ENCODE results near the gene FCN2. TPM values are rescaled to one million over a fixed set of nuclear protein-coding genes. Genes with fewer than 3 reads are reported as not detected.
"Not testable (repeated sequence)": the region's sequence is repeated elsewhere in the genome, so short reads cannot be mapped to it uniquely, and the experiment has no call there.

FCN2 gene
- total RNA-seq, 1 experiment from 2014 or later = not detected

DNA sequence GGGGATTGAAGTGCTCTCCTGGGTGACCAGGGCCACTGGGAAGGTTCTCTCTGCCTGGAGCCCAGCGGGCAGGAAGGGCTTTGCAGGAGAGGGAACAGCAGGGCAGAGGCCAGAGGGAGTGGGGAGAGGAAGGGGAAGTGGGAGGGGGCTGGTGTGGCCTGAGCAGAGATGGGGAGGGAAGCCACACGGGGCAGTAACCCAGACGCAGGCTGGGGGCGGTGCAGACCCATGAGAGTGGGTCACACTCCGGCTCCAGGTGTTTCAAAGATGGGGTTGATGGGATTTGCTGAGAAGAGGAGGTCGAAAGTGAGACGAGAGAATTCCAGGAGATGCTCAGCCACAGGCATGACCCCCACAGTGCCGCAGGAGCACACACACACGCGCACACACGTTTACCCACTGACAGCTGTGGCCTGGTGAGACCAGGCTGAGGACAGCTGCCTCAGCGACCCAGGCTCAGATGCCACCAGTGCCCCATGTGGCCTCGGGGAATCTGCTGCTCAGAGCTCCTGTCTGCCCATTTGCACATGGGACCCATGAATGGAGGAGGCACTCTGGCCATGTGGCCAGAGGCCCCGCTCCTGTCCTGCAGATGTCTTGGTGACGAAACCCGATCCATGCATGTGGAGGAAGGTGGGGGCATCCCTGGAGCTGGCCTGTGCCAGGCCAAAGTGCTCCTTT lies 32.7 kb upstream of the FCN2 start:
- DNase-seq (ENCODE audit: low read depth) = no peak

DNA sequence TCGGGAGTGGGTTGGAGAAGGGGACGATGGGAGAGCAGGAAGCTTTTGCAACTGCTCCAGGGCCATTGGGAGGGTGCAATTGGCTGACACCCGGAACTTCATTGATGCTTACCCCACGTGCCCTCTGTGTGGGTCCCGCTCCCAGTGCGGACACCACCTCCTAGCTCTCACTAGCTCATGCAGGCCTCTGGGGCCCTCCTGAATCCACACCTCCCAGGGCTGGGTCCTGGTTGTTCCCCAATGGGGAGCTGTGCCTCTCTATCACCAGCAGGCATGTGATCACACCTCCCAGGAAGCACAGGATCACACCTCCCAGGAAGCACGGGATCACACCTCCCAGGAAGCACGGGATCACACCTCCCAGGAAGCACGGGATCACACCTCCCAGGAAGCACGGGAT lies 32.1 kb upstream of the FCN2 start:
- DNase-seq (ENCODE audit: low read depth) = no peak

DNA sequence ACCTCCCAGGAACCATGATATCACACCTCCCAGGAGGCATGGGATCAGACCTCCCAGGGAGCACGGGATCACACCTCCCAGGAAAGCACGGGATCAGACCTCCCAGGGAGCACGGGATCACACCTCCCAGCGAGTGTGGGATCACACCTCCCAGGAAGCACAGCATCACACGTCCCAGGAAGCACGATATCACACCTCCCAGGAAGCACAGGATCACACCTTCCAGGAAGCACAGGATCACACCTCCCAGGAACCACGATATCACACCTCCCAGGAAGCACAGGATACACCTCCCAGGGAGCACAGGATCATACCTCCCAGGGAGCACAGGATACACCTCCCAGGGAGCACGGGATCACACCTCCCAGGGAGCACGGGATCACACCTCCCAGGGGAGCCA lies 30.0 kb upstream of the FCN2 start:
- DNase-seq (ENCODE audit: low read depth) = no peak

DNA sequence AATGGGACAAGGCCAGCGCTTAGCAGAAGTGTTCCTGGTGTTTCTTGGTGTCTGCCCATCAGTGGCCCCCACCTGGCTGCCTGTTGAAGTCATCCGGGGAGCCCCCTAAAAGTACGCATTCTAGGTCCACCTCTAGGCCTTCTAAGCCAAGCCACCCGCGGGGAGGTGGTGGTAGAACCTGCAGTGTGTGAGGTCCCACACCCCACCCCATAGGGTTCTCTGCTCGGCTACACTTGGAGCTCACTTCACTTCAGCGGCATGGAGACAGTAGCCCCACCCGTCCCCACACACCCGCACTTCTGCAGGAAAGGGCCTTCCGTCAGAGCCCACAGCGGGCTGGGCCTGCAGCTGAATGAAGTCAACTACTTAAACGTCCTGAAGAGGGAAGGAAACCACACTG lies 29.6 kb upstream of the FCN2 start:
- DNase-seq (ENCODE audit: low read depth) = no peak

DNA sequence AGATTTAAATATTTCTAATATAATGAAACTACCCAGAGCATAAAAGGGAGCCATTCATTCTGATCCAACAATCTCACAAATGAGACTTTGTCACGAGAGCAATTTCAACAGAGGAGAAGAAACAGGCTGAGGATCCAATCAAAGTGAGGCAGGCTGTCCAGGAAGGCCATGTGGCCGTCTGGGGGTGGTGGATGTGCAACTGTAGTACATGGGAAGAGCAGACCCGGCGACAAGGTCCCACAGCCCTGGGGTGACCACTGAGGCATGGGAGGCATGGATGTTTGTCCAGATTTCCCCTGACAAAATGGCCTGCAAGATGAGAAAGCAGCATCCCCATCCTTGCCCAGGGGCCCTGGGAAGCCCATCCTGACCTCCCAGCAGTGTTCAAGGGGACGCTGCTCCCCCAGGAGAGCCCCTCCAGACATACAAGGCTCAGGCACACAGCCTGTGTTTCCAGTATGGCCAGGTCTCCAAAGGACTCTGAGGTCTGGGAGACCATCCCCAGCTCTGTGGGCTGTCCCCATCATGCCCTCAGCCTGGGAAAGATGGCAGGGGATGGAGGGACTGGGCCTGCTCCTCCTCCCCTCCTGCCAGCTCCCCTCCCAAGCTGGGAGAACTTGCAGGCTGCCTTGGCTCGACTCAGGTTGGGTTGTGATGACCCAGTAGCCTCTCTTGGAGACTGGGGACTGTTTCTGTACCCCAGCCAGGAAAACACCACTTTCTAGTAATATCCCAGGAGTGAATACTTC lies 27.5 kb upstream of the FCN2 start:
- DNase-seq (ENCODE audit: low read depth) = no peak

DNA sequence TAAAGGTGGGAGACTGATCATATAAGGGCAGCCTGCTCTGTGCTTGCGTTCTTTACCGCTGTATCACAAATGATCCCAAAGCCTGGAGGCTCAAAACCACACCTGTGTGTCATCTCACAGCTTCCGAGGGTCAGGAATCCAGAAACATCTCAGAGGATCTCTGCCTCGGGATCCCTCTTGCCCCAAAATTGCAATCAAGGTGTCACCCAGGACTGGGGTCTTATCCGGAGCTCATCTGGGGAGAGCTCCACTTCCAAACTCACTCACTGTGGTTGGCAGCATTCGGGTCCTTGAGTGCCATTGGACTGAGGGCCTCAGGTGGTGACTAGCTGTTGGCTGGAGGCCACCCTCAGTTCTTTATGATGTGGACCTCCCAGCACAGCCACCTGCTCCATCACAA lies 26.7 kb upstream of the FCN2 start:
- no peak for DNase-seq (ENCODE audit: low read depth)

DNA sequence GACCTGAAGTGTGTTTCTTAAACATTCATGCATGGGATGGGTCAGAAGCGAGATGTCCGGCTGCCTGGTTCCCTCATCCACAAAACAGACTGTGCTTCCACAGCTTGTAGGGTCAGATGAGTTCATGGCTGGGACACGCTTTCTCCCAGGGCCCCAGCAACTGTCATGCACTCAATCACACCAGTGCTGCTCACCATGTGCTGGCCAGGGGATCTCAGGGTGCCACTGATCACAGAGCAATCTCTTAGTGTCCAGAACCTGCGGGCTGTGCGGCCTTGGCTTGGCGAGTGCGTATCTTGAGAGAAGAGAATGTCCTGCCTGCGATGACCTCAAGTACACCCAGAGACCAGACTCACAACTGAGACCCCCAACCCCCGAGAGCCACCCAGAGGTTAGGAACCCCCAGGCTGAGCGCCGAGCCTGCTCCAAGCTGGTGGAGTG lies 26.0 kb upstream of the FCN2 start:
- DNase-seq (ENCODE audit: low read depth) = no peak

DNA sequence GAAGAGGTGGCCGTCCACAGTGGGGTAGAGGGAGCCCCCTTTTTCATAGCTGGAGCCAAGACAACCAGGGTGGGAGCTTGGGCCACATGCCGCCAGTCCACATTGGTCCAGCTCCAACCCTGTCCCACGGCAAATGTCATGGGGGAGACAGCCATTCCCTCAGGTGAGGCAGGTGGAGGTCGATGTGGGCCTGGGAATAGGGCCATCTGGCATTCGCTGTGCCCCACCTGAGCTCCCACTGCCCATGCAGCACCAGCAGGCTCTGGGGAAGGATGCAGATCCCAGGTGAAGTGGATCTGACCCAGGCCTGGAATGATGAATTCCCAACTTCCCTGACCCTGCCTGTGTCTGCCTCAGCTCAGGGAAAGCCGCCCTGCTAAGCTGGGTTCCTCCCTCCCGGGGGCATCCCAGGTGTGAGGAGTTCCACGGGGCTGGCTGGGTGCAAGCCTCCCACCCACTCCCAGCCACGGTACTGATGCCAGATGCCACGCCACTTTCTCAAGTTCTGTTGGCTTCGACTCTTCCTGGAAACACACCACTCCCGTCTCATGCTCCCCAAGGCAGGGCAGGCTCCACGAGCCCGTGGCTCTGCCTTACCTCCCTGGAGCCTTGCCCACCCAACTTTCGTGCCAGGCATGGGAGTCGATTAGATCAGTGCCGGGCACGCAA lies 25.2 kb upstream of the FCN2 start:
- no peak for DNase-seq (ENCODE audit: low read depth)

DNA sequence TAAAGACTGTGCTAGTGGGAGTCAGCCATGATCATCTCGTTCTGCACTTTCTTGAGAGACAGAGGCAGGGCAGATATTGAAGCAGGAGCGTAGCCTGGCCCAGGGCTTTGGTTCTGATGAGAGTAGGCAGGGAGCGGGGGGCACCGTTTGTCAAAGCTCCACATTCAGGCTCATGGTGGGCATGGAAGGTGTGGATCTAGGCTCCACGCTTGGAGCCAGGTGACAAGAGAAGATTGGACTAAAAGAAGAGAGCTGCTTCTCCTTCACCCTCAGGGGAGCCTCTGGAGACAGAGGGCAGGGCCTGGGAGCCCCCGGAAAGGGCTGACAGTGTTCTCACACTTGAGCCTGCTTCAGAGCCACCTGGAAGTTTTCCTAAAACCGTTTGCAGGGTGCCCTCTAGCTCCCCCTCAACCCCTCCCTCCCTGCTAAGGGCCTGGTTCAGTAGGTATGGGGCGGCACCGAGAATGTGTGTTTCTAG lies 24.7 kb upstream of the FCN2 start:
- DNase-seq (ENCODE audit: low read depth) = no peak

DNA sequence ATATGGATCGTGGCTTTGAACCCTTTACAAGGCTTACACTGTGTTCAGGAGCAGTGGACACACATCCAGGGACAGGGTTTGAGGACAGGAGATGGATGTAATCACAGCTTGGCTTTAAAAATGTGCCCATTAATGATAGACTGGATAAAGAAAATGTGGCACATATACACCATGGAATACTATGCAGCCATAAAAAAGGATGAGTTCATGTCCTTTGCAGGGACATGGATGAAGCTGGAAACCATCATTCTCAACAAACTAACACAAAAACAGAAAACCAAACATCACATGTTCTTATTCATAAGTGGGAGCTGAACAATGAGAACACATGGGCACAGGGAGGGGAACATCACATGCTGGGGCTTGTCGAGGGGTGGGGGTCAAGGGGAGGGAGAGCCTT lies 23.2 kb upstream of the FCN2 start:
- DNase-seq (ENCODE audit: low read depth) = not testable (repeated sequence)

DNA sequence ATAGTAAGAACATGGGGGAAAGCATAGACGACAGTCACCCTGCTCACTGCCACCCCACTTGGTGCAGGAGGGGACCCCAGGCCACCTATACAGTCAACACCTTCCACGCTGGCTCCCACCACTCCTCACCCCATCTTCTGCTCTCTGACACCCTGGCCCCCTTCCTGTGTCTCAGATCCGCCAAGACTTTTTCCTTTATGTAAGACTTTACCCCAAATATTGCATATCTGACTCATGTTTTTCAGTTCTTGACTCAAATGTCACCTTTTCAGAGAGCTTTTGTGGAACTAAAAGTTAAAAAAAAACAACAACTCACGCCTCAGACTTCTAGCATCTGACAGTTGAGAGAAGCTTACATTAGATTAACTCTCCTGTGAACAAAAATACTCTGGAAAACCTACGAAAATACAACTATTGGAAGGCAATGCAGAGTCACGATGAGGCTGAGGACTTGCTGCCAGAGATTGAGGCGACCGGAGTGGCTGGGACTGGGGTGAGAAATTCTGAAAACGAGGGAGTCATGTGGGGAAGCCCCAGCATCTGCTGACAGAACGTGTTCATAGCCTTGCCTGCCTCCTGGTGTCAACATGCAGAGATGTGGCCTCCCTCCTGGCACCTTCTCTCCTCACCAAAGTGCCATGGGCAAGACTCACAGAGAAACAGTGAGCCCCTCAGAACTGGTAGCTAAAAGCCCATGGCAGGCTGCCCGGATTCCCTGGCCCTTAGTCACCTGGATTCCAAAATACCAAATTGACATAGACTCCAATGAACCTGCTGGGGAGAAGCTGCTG lies 22.4 kb upstream of the FCN2 start:
- DNase-seq (ENCODE audit: low read depth) = peak; percentile 92

DNA sequence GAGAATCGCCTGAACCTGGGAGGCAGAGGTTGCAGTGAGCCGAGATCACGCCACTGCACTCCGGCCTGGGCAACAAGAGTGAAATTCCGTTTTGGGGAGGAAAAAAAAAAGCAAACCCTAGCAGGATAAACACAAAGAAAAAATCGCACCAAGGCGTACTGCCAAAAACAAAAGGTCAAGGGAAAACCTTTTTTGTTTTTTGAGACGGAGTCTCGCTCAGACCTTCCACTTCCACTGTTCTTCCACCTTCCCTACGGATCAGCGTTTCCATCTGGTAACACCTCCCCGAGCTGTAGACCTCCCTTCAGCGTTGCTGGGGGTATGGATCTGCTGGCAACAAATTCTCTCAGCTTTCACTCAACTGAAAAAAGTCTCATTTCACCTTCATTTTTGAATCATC lies 20.1 kb upstream of the FCN2 start:
- DNase-seq (ENCODE audit: low read depth) = no peak

DNA sequence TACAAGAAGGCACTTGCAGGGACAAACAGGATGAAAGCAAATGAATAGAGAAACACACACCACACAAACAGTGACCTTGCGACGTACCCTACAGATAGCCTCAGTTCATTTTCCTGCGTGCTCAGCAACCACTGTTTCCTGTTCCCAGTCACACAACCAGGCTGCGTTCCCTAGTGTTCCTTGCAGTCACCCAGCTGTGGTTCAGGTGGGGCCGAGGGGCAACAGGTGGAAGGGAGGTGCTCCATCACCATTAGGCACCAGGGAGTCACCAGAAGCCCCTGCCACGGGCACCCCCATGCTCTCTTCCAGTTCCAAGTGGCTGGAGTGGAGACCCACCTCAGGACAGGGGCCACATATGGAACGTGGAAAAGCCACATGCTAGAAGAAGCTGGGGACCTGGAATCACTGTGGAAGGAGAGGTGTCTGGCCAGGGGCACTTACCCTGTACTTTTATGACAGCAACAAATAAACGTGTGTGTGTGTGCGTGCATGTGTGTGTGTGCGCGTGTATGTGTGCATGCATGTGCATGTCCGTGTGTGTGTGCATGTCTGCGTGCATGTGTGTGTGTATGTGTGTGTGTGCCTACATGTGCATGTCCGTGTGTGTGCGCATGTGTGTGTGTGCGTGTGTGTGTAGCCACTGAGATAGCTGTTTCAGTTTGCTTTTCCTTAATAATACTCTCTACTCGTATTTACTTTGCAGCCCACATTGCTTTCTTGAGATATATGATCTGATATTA lies 18.8 kb upstream of the FCN2 start:
- DNase-seq (ENCODE audit: low read depth) = no peak

DNA sequence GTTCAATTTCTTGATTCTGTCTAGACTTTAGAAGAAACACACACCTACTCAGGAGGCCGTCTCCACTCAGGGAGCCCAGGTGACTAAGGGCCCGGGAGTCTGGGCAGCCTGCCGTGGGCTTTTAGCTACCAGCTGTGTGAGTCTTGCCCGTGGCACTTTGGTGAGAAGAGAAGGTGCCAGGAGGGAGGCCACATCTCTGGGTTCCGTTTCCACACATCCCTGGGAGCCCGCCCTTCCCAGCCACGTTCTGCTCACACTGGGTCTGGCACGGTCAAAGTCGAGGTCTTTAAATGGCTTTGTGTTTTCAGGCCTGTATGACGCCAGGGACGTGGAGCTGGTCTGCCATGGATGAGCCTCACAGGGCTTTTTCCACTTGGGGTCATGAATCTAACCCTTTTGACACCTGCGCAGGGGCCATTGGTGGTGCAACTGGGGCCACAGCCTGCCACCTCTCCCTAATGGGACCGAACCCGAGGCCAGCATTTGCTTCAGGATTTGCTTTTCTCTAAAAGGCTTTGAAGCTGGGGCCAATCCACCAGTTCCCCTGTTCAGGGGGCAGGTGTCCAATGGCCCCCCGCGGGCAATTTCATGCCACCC lies 17.2 kb upstream of the FCN2 start:
- DNase-seq (ENCODE audit: low read depth) = no peak

DNA sequence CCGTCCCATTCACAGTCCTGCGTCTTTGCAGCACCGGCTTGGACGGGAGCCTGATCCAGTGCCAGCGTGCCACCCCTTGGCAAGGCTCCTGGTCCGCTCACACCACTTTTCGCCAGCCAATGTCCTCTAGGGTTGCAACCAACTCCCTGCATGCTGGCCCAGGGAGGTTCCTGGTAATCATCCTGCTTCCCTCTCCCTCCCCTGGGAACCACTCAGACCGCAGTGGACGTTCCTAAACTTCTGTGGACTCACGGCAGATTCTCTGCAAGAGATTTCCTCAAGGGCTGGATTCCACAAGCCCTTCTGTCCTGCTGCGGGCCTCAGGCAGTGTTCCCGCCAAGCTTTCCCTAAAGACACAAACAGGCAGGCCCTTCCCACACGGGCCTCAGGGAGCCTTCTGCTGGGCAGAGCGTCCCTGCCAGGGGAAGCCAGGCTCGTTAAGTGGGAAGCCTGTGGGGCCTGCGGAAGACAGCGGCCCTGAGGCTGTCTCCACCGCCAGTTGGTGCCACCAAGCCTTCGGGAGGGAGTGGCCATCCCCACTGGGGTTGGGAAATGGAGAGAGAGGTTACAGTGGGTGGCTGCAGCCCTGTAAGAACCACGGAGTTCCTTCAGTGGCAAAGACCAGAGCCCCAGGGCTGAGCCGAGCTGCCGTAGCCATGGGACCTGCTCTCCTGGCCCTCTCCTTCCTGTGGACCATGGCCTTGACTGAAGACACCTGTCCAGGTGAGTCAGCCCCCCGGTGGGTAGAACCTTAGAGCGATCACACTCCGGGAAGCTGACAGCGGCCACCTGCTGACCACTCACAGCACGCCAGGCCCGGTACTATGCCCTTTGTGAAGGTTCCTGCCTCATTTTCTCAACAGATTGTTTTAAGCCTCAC lies 16.4 kb upstream of the FCN2 start:
- peak; percentile 80 for DNase-seq (ENCODE audit: low read depth)

DNA sequence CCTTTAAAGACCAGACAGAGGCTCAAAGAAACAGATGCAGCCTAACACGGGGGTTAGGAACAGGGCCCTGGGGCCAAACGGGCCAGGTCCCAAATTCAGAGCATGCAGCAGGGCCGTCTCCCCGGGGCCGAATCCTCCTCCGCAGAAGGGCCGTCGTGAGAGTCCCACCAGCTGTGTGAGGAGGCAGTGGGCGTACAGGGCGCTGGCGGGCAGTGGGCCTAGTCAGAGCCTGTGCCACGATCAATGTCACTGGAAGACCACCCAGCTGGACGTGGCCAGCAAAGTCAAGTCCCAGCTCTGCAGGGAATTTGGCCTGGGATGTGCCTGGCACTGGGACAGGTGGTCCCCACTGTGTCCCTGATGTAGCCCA lies 15.8 kb upstream of the FCN2 start:
- DNase-seq (ENCODE audit: low read depth) = no peak

DNA sequence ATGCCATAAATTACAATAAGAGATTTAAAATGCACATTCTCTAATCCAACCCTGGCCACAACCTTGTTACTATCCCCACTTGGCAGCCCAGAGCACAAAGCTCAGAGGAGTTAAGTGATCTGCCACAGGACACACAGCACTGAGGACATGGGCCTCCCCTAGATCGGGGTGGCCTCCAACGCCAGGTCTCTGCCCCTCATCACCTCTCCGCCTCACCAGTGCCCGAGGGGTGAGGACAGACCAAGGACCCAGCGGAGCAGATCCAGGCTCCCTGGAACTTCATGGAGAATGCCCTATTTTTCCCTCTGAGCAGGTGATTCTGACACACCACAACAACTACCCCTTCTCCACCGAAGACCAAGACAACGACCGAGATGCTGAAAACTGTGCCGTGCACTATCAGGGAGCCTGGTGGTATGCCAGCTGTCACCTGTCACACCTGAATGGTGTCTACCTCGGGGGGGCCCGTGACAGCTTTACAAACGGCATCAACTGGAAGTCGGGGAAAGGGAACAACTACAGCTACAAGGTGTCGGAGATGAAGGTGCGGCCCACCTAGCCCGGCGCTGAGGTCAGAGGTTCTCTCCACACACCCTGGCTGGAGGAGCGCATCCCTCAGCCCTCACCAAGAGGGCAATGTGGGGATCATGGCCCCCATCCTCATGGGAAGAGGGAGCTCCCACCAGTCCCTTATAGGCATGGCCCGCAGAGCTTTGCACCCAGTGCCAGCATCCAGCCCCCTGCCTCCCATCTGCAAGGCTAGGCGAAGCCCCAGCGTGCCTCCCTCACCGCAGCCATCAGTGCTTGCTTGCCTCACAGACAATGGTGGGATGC lies 12.5 kb upstream of the FCN2 start:
- no peak for DNase-seq (ENCODE audit: low read depth)

DNA sequence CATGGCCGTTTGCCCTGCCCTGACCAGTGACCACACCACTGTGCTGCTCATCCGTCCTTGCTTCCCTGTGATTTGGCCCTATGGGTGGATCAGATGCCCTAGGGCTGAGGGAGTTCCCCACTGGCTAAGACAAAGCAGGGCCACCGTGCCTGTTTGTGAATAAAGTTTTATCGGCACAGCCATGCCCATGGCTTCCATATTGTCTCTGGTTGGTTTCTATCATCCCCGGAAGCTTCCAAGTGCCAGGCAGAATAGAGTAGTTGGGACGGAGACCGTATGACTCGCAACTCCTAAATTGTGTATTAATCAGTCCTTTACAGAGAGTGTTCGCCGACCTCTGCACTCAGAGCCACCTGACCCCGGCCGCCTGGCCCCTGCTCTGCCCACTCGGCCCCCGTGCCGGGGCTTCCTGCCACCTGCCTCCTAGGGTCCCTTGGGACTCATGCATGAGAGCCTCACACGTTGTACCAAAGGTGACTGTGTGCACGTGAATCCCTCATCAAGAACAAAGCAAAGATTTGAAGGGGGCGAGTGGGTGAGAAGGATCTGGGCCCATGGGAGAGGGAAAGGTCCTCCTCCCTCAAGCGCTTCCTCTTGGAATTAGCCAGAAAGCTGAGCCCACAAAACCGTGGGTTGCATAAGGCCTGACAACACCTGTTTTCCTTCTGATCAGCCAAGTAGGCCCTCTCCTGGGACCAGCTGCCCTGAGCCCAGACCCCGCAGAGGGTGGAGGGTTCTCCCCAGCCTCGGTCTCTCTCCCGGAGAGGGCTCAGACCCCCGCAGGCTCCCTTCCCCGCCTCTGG lies 11.7 kb upstream of the FCN2 start:
- no peak for DNase-seq (ENCODE audit: low read depth)

Measured in M059J (cell line).